ENCODE measurements around the gene EVA1C.
A peak's percentile ranks its signal among the peaks of the same experiment; 100 is the strongest.
"Not testable (repeated sequence)": the region's sequence is repeated elsewhere in the genome, so short reads cannot be mapped to it uniquely, and the experiment has no call there.

Gene EVA1C
- 13.6 to 15.7 reads per million in 2 donors for total RNA-seq

DNA sequence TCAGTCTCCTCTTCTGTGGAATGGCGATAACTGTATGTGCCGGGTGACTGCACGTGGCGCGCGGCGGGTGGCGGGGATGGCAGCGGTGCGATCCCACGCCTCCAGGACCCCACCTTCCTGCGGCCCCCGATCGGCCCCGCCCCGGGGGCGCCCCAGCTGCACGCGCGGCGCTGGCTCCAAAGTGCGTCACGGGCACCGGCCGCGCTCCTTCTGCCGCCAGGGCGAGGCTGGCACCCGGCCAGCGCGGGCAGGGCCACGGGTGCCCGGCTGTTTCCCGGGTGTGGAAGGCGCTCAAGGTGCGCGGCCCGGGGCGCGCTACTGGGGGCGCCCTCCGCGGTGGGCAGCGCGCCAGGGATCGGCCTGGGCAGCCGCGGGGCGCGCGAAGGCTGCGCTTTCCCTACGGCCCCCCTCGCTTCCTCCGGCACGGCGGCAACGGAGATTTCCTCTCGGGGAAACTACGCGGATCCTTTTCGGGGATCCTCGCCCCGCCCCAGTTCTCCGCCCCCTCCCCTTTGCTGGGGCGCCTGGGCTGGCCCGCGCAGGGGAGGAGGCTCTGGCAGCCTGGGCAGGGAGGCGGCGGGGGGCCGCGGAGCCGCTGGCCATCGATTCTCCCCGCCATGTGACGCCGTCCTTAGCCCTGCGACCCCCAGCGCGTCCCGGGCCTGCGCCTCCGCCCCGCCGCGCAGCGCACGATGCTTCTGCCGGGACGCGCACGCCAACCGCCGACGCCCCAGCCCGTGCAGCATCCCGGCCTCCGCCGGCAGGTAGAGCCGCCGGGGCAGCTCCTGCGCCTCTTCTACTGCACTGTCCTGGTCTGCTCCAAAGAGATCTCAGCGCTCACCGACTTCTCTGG is at the start of gene EVA1C:
EVA1C (plus strand) TSS at position 545 of the 853 bp plus-strand sequence; CDS start at position 693, 148 bp downstream.
- DNase-seq, result peak; percentile 73

- DNase-seq, result no peak
These were observed 48.1 kb upstream of the EVA1C start for GRCh38 chr21:32364387-32364786.

GRCh38 chr21:32364796-32365195 is 47.7 kb upstream of the EVA1C start:
- no peak for DNase-seq

DNA sequence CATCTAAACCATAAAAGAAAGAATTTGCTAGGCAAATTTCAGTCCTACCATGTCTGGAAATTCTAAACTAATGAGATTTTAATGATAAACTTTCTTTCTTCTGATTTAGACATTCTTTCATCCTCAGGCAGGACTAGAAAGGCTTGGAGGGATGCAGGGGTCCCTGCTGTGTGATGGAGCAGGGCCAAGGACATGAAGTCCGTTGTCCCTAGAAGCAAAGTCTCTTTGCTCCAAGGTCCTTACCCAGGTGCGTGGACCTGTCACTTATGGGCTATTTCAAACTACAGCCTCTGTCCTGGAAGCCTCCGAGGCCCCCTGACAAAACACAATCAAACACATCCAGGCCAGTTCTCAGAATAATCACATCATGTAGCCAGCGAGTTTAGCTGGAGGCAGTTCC is 46.3 kb upstream of the EVA1C start:
- DNase-seq, result no peak

- DNase-seq, result no peak
These were observed 45.3 kb upstream of the EVA1C start for GRCh38 chr21:32367158-32367557.

DNA sequence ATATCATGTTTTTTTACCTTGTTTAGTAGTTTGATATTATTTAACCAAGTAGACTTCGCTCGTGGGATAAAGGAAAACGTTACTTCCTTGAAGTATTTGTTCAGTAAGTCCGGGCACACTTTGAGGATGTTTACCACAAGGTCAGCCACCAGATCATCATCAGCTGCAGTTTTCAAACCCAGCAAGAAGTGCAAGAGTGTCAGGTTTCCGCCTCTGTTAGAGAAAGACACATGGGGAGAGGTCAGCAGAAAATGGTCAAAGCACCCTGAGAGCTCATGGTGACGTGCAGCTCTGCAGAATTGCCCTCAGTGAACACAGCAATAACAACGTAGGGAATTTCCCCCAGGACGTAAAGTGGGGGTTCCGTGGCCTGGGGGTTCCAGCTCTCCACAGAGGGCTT is 44.1 kb upstream of the EVA1C start:
- no peak for DNase-seq

DNA sequence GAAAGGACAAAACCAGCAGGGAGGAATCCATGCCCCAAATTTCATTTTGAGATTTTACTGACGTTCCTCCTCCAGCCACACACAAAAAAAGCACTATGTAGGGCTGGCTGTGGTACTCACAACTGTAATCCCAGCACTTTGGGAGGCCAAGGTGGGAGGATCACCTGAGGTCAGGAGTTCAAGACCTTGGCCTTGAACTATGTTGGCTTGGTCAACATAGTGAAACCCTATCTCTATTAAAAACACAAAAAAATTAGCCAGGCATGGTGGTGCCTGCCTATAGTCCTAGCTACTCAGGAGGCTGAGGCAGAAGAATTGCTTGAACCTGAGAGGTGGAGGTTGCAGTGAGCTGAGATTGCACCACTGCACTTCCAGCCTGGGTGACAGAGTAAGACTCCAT is 43.5 kb upstream of the EVA1C start:
- DNase-seq, result not testable (repeated sequence)

DNA sequence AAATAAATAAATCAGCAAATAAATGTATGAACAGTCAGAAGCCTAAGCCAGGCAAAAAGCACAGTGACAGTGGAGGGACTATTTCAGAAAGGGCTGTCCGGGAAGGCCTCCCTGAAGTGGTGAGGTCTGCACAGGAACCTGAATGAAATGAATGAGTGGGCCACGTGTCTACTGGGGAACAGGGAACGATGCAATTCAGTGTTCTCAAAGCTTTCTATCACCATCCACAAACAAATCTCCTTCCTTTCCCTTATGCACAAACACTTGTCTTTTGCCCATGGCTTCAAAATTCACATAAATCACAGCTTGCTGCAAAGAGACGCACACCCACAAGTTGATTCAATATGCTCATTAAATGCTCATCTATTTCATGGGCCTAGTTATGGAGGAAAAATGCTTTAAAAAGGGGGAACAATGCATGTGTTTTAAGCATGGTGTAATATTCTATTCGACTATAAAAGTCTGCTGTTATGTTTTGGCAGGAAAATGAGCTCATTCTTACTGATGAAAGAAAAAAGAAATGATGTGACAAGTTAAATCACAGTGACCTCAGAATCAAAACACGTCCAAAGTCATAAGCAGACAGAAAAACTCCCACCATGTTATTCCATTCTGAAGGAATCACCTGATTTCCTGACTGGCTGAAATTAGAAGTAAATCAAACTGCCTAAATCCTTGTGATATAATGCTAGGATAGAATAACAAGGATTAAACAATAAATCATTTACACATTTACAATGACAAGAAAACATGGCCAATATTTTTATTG is 41.3 kb upstream of the EVA1C start:
- no peak for DNase-seq

DNA sequence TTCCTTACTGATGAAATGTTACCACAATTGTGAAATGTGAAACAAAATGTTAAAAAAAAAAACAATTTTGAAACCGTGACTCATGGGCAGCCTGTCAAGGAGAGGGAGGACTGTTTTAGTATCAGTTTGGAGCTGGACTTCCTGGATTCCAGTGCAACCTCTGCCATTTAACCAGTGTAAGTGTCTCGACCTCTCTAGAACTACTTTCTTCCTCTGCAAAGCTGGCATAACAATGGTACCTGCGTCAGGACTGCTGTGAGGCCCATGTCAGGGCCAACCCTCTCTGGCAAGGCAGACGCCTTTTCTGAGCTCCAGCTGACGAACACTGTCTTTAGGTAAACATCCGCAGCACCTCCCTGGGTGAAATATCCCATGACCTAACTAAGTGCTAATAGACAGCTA is 40.6 kb upstream of the EVA1C start:
- DNase-seq, result no peak

GRCh38 chr21:32372755-32373154 is 39.8 kb upstream of the EVA1C start:
- no peak for DNase-seq

DNA sequence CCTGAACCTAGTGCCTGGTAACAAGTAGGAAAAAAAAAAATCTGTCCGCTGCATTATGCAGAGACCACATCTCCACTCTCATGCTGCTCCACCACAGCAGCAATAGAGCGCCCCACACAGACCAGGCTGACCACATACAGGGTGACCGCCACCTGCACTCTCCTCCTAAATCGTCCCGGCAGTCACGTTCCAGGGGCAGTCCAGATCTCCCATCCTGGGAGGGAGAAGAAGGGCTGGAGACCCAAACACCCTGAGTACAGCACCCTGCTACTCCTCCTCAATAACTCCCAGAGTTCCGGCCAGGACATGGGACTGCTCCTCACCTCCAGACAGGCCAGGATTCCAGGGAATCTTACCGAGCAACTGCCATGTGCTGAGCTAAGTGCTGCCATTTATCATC is 35.0 kb upstream of the EVA1C start:
- DNase-seq, result no peak

DNA sequence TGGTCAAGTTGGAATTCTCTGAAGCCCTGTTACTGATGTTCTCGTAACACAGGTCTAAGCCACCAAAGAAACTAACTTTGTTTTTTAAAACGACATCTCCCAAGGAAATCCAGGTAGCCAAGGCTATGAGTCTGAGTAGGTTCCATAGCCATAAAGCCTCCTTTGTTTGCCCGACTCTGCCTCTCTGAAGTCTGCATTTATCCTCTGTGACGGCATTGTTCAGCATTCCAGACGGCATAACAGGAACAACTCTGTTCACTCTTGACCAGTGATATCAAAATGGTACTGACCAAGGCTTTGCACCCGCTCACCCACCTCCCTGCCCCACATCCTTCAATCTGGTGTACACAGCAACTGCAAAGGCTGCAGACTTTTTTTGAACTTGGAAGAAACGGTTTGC is 34.5 kb upstream of the EVA1C start:
- no peak for DNase-seq

DNA sequence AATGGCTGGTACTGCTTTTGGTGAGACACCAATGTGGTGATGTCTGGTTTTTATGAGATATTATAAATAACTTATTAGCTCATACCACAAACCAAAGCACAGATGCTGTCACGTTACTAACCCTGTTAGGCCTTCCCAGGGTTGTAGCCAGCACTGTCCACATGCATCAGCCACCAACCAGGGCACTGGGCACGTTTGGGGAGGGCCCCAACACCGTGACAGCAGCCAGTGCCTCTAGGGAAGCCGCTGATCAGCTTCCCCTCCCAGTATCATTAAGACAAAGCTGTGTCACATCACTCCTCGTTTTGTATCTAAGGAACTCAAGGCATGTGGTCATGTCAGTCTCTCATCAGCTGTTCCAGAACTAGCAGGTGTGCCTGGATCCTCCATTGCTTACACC is 33.5 kb upstream of the EVA1C start:
- no peak for DNase-seq

- DNase-seq, result no peak
These were observed 31.6 kb upstream of the EVA1C start for GRCh38 chr21:32380940-32381339.

DNA sequence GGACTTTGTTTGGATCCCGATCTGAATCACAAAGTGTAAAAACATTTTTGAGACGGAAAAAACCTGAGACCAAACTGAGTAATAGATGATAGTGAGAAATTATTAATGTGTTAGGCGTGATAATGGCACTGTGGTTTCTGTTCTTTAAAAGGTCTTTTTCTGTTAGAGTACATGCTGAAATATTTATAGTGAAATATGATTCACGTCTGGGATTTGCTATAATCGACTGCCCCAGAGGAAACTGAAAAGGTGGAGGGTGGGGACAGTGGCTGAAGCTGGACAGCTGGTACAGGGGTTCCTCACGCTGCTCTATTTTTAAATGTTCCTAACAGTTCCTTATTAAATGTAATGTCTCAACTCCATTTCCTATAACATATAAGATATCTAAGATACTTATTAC is 30.9 kb upstream of the EVA1C start:
- DNase-seq, result no peak

DNA sequence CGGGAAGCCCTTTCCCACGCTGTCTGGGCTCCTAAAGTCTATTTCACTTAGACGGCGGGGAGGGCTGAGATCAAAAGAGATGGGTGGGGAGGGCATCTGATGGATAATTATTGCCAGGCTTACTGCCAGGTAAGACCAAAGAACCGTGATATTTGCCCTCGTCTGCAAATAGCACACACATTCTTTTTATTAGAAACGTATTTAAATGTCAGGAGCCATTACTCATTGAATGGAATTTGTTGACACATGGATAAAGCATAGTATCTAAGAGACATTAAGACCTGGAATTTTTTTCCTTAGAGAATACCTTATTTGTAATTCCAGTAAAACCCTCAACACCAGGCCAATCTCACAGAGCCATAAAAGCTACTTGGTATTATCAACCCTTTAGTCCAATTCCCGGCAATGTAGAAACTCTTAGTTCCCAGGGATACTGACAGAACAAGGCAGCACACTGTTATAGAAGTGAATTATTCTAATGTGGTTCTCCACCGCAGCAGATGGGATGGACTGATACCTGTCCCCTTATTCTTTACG is 30.3 kb upstream of the EVA1C start:
- no peak for DNase-seq

GRCh38 chr21:32383812-32384211 is 28.7 kb upstream of the EVA1C start:
- DNase-seq, result no peak

DNA sequence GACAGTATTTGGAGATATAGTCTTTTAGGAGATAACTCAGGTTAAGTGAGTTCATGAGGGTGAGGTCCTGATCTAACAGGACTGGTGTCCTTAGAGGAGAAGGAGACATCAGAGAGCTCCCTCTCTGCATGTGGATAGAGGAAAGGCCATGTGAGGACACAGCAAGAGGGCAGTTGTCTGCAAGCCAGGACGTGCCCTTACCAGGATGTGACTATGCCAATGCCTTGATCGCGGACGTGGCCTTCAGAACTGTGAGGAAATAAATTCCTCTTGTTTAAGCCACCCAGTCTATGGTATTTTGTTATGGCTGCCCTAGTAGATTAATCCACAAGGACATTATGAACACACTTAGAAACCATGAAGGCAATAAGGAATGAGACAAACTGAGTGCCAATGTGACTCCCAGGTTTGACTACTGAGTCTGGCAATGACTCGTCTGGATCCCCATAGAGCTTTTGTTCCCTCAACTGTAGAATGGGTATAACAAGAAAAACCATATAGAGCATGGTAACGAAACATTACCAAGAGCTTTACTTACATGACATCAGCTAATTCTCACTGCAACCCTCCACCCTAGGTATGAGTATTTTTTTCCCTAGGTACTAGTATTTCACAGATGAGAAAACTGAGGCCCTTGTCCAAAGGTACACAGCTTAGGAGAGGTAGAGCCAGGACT is 26.2 kb upstream of the EVA1C start:
- DNase-seq, result no peak

GRCh38 chr21:32387151-32387550 is 25.4 kb upstream of the EVA1C start:
- no peak for DNase-seq

DNA sequence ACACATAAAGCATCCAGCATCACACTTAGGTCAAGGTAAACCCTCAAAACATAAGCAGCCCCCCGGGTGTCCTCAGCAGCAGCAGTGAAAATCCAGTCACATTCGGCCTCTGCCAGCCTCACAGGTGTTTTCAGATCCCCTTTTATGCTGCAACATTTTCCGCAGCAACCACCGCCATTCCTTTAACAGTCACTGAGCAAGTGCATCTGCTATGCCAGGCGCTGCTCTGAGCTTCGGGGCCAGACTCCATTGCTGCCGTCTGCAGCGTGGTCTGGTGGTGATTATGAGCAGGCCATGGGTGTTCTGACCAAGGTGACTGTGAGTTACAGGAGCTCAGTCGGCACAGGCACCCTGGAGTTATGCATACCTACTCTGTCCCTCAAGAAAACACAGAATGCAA is 24.2 kb upstream of the EVA1C start:
- no peak for DNase-seq

- DNase-seq, result no peak
These were observed 23.0 kb upstream of the EVA1C start for GRCh38 chr21:32389337-32390015.

DNA sequence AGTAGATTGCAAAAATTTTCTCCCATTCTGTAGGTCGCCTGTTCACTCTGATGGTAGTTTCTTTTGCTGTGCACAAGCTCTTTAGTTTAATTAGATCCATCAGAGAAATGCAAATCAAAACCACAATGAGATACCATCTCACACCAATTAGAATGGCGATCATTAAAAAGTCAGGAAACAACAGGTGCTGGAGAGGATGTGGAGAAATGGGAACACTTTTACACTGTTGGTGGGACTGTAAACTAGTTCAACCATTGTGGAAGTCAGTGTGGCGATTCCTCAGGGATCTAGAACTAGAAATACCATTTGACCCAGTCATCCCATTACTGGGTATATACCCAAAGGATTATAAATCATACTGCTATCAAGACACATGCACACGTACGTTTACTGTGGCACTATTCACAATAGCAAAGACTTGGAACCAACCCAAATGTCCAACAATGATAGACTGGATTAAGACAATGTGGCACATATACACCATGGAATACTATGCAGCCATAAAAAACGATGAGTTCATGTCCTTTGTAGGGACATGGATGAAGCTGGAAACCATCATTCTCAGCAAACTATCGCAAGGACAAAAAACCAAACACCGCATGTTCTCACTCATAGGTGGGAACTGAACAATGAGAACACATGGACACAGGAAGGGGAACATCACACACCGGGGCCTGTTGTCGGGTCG is 21.8 kb upstream of the EVA1C start:
- not testable (repeated sequence) for DNase-seq
